Activated CD4-positive, alpha-beta T cell treated with anti-CD3 and anti-CD28 coated beads for 36 hours (primary cell): ENCODE data around the gene CDHR5. TPM values are rescaled to one million over a fixed set of nuclear protein-coding genes. Genes with fewer than 3 reads are reported as not detected.
"Not testable (repeated sequence)": the region's sequence is repeated elsewhere in the genome, so short reads cannot be mapped to it uniquely, and the experiment has no call there.

Experiments
- ATAC-seq: fragments of 200-7000 bp; cut with Tn5 transposase; one replicate; pipeline ENCODE4 v1.10.0; 2021; ENCODE audit warnings: mild to moderate bottlenecking, moderate library complexity
- CTCF ChIA-PET: fragments of 350-600 bp; sonication (Branson Sonifier 250); formaldehyde crosslinking; loops from one replicate; lab custom pipeline; 2021; ENCODE audit warnings: antibody characterized with exemption; lab: Charles Lee
- POLR2A ChIA-PET: fragments of 350-600 bp; sonication (Branson Sonifier 250); formaldehyde crosslinking; loops from one replicate; lab custom pipeline; 2021; ENCODE audit warnings: antibody characterized with exemption, inconsistent platforms; lab: Charles Lee
- DNase-seq: peaks from one replicate; pipeline ENCODE4 v3.0.0-alpha.2; 2020
- H3K27ac Mint-ChIP-seq: one replicate; pipeline ENCODE4 v1.8.0; 2021; ENCODE audit warnings: mixed read lengths
- H3K27me3 Mint-ChIP-seq: one replicate; pipeline ENCODE4 v1.8.0; 2021; ENCODE audit warnings: mixed read lengths
- H3K36me3 Mint-ChIP-seq: one replicate; pipeline ENCODE4 v1.8.0; 2021; ENCODE audit warnings: low read depth, mixed read lengths
- H3K4me1 Mint-ChIP-seq: one replicate; pipeline ENCODE4 v1.8.0; 2021; ENCODE audit warnings: mixed read lengths
- H3K4me3 Mint-ChIP-seq: one replicate; pipeline ENCODE4 v1.8.0; 2021; ENCODE audit warnings: mild to moderate bottlenecking, moderate library complexity, mixed read lengths
- H3K9me3 Mint-ChIP-seq: one replicate; pipeline ENCODE4 v1.8.0; 2021; ENCODE audit warnings: low read depth, mixed read lengths
- intact Hi-C, 2 experiments: fragments of 100-400 bp; cut with DNase I in 1 of 2; cut with micrococcal nuclease in 1 of 2; formaldehyde crosslinking; loops; one replicate each; pipeline versions ENCODE4 v1.14.2 to v1.15.1; 2022 to 2024; cut with DNase I, micrococcal nuclease
- total RNA-seq, 2 experiments: library from RNA; stranded (reverse); gene quantifications; one replicate each; pipeline ENCODE4 v1.2.3, GENCODE V29; 2021

CDHR5 gene
- total RNA-seq, 2 experiments from 2014 or later, result not detected

- no peak for ATAC-seq
- Mint-ChIP-seq H3K36me3 (peaks cover 10% of the 10 kb centered on the region), H3K9me3 (no peaks in the 10 kb centered on the region), H3K4me3 (no peak overlapping the region), H3K4me1 (no peaks in the 10 kb centered on the region), H3K27me3 (no peaks in the 10 kb centered on the region), H3K27ac (no peak overlapping the region)
- no peak for DNase-seq
- POLR2A ChIA-PET, result no interaction called here
- CTCF ChIA-PET, result interaction anchor here (0.7 kb wide), 1 partner anchor 25 kb away, joined by 4 read pairs; no protein-coding TSS in a partner anchor
- intact Hi-C loops, result no loop called here
Measured at GRCh38 chr11:657691-658126, 33.0 kb upstream of the CDHR5 start.

- ATAC-seq (no peak), DNase-seq (no peak)
- intact Hi-C loops, result no loop called here
- H3K9me3 Mint-ChIP-seq, result no peaks in the 10 kb centered on the region
- H3K27ac Mint-ChIP-seq, result no peak overlapping the region
- H3K36me3 Mint-ChIP-seq, result peaks cover 11% of the 10 kb centered on the region
- no peaks in the 10 kb centered on the region for H3K27me3 Mint-ChIP-seq
- H3K4me3 Mint-ChIP-seq, result no peak overlapping the region
- H3K4me1 Mint-ChIP-seq, result no peaks in the 10 kb centered on the region
- ChIA-PET CTCF (no interaction called here), POLR2A (no interaction called here)
Measured at GRCh38 chr11:656866-657265, 32.1 kb upstream of the CDHR5 start.

GRCh38 chr11:656426-656825 is 31.7 kb upstream of the CDHR5 start:
- intact Hi-C loops, result no loop called here
- H3K27me3 Mint-ChIP-seq, result no peaks in the 10 kb centered on the region
- ChIA-PET POLR2A (no interaction called here), CTCF (no interaction called here)
- no peaks in the 10 kb centered on the region for H3K9me3 Mint-ChIP-seq
- DNase-seq, result no peak
- no peak for ATAC-seq
- H3K4me3 Mint-ChIP-seq, result no peak overlapping the region
- peaks cover 11% of the 10 kb centered on the region for H3K36me3 Mint-ChIP-seq
- no peak overlapping the region for H3K27ac Mint-ChIP-seq
- H3K4me1 Mint-ChIP-seq, result no peaks in the 10 kb centered on the region

DNA sequence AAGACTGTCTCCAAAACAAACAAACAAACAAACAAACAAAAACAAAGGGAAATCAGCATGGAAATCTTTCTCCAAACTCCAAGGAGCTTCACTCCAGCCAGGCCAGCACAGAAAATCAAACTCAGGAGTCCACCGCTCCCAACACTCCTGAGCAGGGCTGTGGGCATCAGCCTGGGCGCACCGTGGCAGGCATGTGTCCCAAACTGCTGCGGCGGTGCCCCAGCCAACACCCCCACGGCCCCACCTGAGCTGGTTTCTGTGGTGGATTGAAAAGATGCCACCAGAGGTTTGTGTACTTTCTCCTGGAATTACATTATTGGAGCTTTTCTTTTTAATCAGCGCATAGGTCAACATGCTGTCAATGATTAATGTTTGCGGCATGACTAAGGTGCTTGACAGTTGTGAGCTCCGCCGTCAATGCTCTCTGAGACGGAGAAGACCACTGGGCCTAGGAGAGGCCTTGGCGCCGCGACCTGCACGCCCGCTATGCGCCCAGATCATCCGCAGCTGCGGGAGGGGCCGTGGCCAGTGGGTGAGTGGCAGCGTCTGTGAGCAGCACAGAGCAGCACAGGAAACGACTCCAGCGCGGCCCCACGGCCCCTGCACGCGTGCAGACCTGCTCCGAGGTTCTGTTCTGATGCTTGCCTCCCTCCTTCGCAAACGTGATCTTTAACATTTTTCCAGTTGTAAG is 30.4 kb upstream of the CDHR5 start:
- Mint-ChIP-seq H3K4me3 (no peak overlapping the region), H3K4me1 (no peaks in the 10 kb centered on the region), H3K36me3 (peaks cover 13% of the 10 kb centered on the region), H3K27ac (no peak overlapping the region), H3K27me3 (no peaks in the 10 kb centered on the region), H3K9me3 (no peaks in the 10 kb centered on the region)
- intact Hi-C loops, result no loop called here
- POLR2A ChIA-PET, result no interaction called here
- ATAC-seq (no peak), DNase-seq (no peak)
- CTCF ChIA-PET, result interaction anchor here (0.6 kb wide), 1 partner anchor 243 kb away, joined by 4 read pairs; no protein-coding TSS in a partner anchor

DNA sequence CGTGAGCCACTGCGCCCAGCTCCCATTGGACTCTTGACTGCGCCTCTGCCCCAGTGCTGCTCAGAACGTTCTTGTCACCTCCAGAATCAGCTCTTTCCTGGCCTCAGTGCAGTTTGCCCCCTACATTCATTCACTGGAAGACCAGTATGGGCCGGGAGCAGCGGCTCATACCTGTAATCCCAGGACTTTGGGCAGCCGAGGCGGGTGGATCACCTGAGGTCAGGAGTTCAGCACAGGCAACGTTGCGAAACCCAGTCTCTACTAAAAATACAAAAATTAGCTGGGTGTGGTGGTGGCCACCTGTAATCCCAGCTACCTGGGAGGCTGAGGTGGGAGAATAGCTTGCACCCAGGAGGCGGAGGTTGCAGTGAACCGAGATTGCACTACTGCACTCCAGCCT is 29.7 kb upstream of the CDHR5 start:
- DNase-seq, H3K4me1 Mint-ChIP-seq, H3K27me3 Mint-ChIP-seq, H3K4me3 Mint-ChIP-seq, intact Hi-C loops, ATAC-seq, H3K9me3 Mint-ChIP-seq, H3K27ac Mint-ChIP-seq: not testable (repeated sequence)
- POLR2A ChIA-PET, result interaction anchor here (0.7 kb wide), 1 partner anchor 153 kb away, joined by 3 read pairs; no protein-coding TSS in a partner anchor
- CTCF ChIA-PET, result interaction anchor here (0.6 kb wide), 1 partner anchor 243 kb away, joined by 4 read pairs; no protein-coding TSS in a partner anchor
- H3K36me3 Mint-ChIP-seq, result peaks cover 13% of the 10 kb centered on the region

DNA sequence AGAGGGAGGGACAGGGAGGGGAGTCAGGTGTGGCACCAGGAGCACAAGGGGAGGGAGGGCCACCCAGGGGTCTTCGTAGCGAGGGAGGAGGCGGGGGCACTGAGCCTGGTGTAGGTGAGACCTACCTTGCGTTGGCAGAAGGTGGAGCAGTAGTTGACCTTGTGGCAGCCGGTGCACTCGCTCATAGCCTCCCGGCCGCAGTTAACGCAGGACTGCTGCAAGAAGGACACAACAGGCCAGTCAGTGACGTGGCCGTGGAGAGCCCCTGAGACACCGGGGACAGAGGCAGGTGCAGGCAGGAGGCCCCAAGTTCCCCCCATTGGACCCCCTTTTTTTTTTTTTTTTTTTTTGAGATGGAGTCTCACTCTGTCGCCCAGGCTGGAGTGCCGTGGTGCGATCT is 29.1 kb upstream of the CDHR5 start:
- H3K4me3 Mint-ChIP-seq, result no peak overlapping the region
- no peaks in the 10 kb centered on the region for H3K4me1 Mint-ChIP-seq
- H3K36me3 Mint-ChIP-seq, result peaks cover 13% of the 10 kb centered on the region
- H3K9me3 Mint-ChIP-seq, result no peaks in the 10 kb centered on the region
- ChIA-PET POLR2A (interaction anchor here (0.7 kb wide), 1 partner anchor 152 kb away, joined by 3 read pairs; no protein-coding TSS in a partner anchor), CTCF (no interaction called here)
- intact Hi-C loops, result no loop called here
- H3K27me3 Mint-ChIP-seq, result no peaks in the 10 kb centered on the region
- ATAC-seq (no peak), DNase-seq (no peak)
- no peak overlapping the region for H3K27ac Mint-ChIP-seq

DNA sequence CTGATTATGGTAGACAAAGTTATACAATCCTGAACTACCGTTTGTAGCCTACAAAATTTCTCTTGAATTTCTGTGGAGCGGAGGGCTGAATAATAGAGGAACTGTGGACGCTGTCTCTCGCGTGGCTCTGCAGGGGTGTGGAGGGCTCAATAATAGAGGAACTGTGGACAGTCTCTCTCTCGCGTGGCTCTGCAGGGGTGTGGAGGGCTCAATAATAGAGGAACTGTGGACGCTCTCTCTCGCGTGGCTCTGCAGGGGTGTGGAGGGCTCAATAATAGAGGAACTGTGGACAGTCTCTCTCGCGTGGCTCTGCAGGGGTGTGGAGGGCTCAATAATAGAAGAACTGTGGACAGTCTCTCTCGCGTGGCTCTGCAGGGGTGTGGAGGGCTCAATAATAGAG is 28.4 kb upstream of the CDHR5 start:
- intact Hi-C loops, H3K4me3 Mint-ChIP-seq, H3K27ac Mint-ChIP-seq, H3K27me3 Mint-ChIP-seq, ATAC-seq, H3K4me1 Mint-ChIP-seq, CTCF ChIA-PET, DNase-seq, H3K9me3 Mint-ChIP-seq: not testable (repeated sequence)
- POLR2A ChIA-PET, result interaction anchor here (0.6 kb wide), 1 partner anchor 36 kb away, joined by 4 read pairs; no protein-coding TSS in a partner anchor
- H3K36me3 Mint-ChIP-seq, result peaks cover 13% of the 10 kb centered on the region

DNA sequence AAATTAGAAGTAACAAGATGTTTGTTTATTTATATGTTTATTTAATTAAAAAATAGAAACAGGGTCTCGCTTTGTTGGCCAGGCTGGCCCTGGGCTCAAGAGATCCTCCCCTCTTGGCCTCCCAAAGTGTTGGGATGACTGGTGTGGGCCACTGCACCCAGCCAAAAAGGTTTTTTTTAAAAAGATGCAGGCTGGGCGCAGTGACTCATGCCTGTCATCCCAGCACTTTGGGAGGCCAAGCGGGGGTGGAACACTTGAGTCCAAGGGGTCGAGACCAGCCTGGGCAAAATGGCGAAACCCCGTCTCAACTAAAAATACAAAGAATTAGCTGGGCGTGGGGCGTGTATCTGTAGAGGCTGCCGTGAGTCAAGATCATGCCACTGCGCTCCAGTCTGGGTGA is 25.7 kb upstream of the CDHR5 start:
- no peak for DNase-seq
- CTCF ChIA-PET, result interaction anchor here (0.6 to 1.2 kb wide), 2 partner anchors 12 to 1247 kb away, joined by 3 read pairs; no protein-coding TSS in a partner anchor
- ATAC-seq, result no peak
- no peak overlapping the region for H3K4me3 Mint-ChIP-seq
- H3K9me3 Mint-ChIP-seq, result no peaks in the 10 kb centered on the region
- peaks cover 15% of the 10 kb centered on the region for H3K36me3 Mint-ChIP-seq
- H3K27ac Mint-ChIP-seq, result no peak overlapping the region
- no peaks in the 10 kb centered on the region for H3K27me3 Mint-ChIP-seq
- intact Hi-C loops, result no loop called here
- H3K4me1 Mint-ChIP-seq, result peaks cover 2% of the 10 kb centered on the region
- POLR2A ChIA-PET, result no interaction called here

- peaks cover 10% of the 10 kb centered on the region for H3K36me3 Mint-ChIP-seq
- CTCF ChIA-PET, DNase-seq, POLR2A ChIA-PET, ATAC-seq, H3K4me1 Mint-ChIP-seq, H3K27me3 Mint-ChIP-seq, H3K27ac Mint-ChIP-seq, H3K9me3 Mint-ChIP-seq, H3K4me3 Mint-ChIP-seq, intact Hi-C loops: not testable (repeated sequence)
Measured at GRCh38 chr11:647672-648158, 23.0 kb upstream of the CDHR5 start.

GRCh38 chr11:646214-646613 is 21.5 kb upstream of the CDHR5 start:
- ChIA-PET POLR2A (no interaction called here), CTCF (interaction anchor here (0.6 kb wide), 1 partner anchor 269 kb away, joined by 3 read pairs; no protein-coding TSS in a partner anchor)
- Mint-ChIP-seq H3K27ac (no peak overlapping the region), H3K9me3 (no peaks in the 10 kb centered on the region), H3K4me3 (no peak overlapping the region), H3K36me3 (peaks cover 6% of the 10 kb centered on the region), H3K27me3 (no peaks in the 10 kb centered on the region), H3K4me1 (peaks cover 2% of the 10 kb centered on the region)
- ATAC-seq, result no peak
- intact Hi-C loops, result no loop called here
- DNase-seq, result no peak

DNA sequence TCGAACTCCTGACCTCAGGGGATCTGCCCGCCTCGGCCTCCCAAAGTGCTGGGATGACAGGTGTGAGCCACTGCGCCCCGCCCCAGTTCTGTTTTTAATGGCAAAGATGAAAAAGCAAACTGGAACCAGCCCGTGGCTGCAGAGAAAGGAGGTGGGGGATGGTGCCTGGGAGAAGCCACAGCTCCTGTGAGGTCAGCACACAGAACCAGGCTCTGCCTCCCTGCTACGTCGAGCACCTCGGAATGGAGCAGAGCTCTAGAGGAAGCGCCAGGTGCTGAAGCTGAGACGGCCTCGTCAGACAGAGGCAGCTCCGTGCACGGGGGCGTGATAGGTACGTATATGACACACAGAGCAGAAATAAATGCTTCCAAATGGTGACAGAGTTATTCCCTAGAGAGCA is 20.8 kb upstream of the CDHR5 start:
- peaks cover 2% of the 10 kb centered on the region for H3K4me1 Mint-ChIP-seq

More for the DNA sequence above, 20.8 kb upstream of the CDHR5 start:
- H3K4me3 Mint-ChIP-seq, result no peak overlapping the region
- H3K36me3 Mint-ChIP-seq, result peaks cover 5% of the 10 kb centered on the region
- no peaks in the 10 kb centered on the region for H3K27me3 Mint-ChIP-seq
- intact Hi-C loops, result no loop called here
- POLR2A ChIA-PET, result no interaction called here
- no peak for DNase-seq
- H3K27ac Mint-ChIP-seq, result no peak overlapping the region
- CTCF ChIA-PET, result interaction anchor here (0.7 kb wide), 1 partner anchor 126 kb away, joined by 3 read pairs; no protein-coding TSS in a partner anchor
- no peak for ATAC-seq
- no peaks in the 10 kb centered on the region for H3K9me3 Mint-ChIP-seq
